Fibroblast of pulmonary artery (primary cell): ENCODE data around the gene UBE2L5.
A peak's percentile ranks its signal among the peaks of the same experiment; 100 is the strongest.

Source experiments
- DNase-seq: peaks from one replicate; pipeline ENCODE4 v3.0.0-alpha.2; 2010; ENCODE audit warnings: low read depth
- H3K4me3 ChIP-seq: replicated peaks from 2 replicates; pipeline ENCODE4 v1.5.1; 2011; ENCODE audit warnings: low read depth, mild to moderate bottlenecking, control low read depth, low read length, moderate library complexity
- TF ChIP-seq, protein P1 (sequence below): IDR thresholded peaks from 2 replicates; pipeline ENCODE4 v1.5.1; 2011; ENCODE audit warnings: mild to moderate bottlenecking, control low read depth, low read length, inconsistent platforms; ENCODE audit errors: missing control alignments

UBE2L5 gene

DNA sequence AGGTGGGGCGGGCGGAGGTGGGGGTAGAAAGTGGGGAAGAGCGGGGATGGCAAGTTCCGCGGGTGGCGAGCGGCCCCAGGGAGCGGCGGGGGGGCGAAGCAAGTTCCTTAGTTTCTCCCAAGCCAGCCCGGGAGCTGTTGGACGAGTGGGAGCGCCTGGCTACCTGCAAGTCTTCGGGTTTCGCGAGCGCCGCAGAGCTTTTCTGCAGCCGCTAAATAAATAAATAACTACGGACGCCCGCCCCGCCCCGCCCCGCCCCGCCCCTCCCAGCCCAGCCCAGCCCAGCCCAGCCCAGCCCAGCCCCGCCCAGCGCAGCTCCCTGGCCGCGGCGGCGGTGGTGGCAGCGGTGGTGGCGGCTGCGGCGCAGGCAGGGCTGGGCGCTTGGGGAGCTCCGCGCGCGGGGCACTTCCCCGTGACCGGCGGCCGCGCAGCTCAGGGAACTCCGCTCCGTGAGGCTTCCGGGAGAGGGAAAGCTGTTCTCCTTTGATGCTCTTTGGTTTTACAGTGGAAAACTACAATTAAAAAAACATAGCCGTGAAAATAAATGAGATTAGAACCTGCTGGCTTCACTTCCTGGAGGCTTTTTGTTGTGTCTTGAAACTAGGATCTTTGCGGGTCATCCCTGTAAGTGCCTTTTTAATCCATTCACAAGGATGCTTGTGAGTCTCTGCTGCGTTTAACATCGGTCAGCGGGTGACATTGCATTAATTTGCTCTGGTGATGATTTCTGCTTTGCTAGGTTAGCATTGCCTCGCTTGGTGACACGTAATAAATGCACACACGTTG lies at the start of gene UBE2L5:
Gene UBE2L5 (plus strand): TSS at position 440 of the 786 bp plus-strand sequence. CDS start 5,498 bp downstream, outside the sequence.
- TF ChIP-seq, protein P1, sequence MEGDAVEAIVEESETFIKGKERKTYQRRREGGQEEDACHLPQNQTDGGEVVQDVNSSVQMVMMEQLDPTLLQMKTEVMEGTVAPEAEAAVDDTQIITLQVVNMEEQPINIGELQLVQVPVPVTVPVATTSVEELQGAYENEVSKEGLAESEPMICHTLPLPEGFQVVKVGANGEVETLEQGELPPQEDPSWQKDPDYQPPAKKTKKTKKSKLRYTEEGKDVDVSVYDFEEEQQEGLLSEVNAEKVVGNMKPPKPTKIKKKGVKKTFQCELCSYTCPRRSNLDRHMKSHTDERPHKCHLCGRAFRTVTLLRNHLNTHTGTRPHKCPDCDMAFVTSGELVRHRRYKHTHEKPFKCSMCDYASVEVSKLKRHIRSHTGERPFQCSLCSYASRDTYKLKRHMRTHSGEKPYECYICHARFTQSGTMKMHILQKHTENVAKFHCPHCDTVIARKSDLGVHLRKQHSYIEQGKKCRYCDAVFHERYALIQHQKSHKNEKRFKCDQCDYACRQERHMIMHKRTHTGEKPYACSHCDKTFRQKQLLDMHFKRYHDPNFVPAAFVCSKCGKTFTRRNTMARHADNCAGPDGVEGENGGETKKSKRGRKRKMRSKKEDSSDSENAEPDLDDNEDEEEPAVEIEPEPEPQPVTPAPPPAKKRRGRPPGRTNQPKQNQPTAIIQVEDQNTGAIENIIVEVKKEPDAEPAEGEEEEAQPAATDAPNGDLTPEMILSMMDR, result no peak
- peak; percentile 77 for DNase-seq
- H3K4me3 ChIP-seq, result peak within 1 kb of the TSS; percentile 61

DNA sequence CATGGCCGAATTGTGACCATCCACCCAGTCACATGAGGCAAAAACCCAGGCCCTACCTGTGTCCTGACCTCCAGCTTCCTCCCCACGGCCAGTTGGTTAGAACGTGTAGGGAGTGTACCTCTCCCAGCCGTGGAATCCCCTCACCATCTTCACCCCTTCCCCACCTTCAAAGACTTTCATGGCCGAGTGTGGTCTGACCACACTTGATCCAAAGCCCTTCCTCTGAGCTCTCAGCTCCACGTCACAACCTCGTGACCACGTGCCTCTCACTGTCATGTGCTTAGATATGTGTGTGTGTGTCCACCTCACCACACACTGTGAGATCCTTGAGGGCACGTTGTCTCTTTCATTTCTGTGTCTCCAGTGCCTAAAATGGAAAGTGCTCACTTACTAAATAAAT lies 48.6 kb upstream of the UBE2L5 start:
- TF ChIP-seq, protein P1, result no peak
- no peak overlapping the region for H3K4me3 ChIP-seq
- DNase-seq, result no peak

DNA sequence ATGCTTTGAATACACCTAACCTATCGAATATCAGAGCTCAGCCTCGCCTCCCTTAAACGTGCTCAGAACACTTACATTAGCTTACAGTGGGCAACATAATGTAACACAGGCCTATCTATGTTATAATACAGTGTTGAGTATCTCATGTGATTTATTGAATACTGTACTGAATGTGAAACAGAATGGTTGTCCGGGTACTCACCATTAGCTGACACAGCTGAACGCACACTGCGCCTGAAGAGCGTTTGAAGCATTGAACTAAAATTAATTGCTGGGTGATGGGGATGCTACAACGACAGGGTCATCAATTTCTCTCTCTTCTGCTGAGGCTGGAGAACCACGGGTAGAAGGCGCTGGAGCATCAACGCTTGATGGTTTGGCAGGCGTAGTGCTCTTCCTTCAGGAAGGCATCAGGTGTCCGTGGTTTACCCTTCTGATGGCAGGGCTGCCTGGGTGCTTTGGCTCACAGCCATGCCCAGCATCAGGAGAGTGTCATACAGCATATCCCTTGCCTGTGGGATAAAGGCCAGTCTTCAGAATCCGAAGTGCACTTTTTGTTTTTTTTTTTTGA lies 46.9 kb upstream of the UBE2L5 start:
- no peak for DNase-seq
- H3K4me3 ChIP-seq, result no peak overlapping the region
- TF ChIP-seq, protein P1, result no peak

DNA sequence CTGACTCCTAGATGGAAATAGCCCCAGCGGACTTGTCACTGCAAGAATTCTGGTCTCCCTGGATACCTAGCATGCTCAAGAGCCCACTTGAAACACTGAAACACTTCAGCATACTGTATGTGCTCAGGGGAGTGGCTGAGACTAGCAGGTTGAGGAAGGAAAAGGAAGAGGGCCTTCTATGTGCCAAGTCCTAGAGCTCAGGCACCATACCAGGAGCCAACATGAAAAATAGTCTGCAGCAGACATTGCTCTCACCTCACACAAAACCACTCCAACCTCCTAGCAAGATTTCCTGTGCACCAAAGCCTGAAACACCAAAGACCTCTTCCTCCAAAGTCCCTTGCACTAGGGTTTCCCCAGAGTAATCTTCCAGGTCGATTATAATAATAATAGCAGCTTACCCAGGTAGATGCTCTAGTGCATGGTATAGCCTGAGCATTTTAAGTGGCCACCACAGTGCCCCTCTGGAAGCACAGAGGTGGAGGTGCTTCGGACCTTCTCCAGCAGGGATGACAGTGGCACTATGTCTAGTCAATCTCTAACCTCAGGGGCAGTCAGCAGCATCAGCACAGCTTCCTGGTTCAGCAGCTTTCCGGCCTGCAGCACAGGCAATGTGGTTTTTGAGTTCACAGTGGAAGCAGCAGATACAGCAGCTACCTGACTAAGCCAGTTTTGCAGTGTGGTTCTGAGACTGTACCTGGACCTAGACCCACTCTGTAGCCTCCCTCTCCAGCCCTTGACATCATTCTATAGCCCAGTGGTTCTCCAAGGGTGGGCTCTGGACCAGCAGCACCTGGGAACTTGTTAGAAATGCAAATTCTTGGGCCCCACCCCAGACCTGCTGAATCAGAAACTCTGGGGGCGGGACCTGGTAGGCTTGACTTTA lies 45.6 kb upstream of the UBE2L5 start:
- TF ChIP-seq, protein P1, result no peak
- DNase-seq, result no peak
- no peak overlapping the region for H3K4me3 ChIP-seq

DNA sequence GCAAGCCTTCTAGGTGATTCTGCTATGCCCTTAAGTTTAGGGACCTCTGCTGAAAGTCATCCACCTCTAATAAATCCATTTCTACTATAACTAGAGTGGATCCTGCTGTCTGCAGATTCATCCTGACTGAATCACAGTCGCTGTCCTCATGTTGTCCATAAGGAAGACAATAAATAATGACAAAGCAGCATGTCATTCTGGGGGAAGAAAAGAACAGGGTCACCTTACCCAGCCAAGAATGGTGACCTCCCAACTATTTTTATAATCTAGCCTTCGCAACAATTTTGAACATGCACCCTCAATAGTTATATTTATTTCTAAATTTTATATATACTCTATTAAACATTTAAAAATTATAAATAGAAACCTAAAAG lies 45.0 kb upstream of the UBE2L5 start:
- DNase-seq, result no peak
- H3K4me3 ChIP-seq, result no peak overlapping the region
- TF ChIP-seq, protein P1, result no peak

DNA sequence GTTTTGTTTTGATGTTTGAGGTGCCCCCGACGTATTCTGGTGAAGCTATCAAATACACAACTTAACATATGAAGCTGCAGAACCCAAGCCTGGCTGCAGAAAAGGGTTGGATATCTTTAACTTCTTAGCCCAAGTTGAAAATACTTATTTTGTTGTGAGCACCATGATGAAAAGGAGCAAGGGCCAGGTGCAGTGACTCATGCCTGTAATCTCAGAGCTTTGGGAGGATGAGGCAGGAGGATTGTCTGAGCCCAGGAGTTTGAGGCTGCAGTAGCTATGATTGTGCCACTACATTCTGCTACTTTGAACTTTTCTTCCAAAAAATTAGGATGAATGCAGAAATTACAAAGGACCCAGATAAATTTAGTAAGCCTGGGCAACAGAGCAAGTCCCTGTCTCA lies 44.1 kb upstream of the UBE2L5 start:
- H3K4me3 ChIP-seq, result no peak overlapping the region
- no peak for DNase-seq
- TF ChIP-seq, protein P1, result no peak
